CD4-positive, alpha-beta T cell treated with Interleukin-15 for 1 hour (primary cell): Measurements from ENCODE around the gene TMOD1.
"Not testable (repeated sequence)": the region's sequence is repeated elsewhere in the genome, so short reads cannot be mapped to it uniquely, and the experiment has no call there.

Source experiments
- DNase-seq: peaks from one replicate; pipeline ENCODE4 v3.0.0-alpha.2; 2020

TMOD1 gene

DNA sequence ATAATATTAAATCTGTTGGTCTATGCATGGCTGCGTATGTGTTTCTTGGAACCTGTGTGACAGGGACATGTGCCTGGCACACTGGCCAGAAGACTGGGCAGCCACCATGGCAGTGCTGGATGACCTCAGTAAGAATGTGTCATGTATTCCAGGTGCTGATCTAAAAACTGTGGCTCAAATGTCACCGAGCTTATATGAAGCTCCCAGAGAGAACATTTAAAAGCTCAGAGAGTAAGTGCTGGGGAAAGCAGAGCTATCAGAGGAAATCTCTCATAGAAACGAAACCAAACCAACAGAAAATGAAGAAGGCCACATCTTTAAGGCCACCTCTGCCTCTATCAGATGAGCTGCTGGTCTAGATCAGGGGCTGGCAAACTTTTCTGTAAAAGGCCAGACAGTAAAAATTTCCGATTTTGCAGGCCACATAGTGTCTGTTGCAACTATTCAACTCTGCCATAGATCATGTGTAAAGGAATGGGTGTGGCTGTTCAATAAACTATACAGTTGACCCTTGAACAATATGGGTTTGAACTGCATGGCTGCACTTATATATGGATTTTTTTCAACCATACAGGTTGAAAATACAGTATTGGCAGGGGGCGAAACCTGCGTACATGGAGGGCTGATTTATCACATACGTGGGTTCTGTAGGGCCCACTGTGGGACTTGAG, 99.9 kb downstream of the TMOD1 start:
- DNase-seq = no peak

DNA sequence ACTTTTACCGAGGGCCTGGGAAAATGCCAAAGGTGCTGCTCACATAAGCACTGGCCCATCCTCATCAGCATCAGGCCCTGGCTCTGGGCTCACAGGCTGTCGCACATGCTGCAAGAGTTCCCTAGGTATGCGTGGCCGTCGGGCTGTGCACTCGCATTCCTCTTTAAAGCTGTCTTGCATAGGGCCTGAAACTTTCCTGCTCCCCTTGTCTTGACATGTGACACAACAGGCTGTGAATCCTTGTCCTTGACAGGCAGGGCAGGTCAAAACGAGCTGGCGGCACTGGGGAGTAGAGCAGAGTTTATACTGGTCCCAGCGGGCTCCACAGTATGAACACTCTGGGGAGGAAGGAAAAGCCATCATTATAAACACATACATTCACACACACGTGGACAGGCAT, 101.0 kb downstream of the TMOD1 start:
- no peak for DNase-seq

DNA sequence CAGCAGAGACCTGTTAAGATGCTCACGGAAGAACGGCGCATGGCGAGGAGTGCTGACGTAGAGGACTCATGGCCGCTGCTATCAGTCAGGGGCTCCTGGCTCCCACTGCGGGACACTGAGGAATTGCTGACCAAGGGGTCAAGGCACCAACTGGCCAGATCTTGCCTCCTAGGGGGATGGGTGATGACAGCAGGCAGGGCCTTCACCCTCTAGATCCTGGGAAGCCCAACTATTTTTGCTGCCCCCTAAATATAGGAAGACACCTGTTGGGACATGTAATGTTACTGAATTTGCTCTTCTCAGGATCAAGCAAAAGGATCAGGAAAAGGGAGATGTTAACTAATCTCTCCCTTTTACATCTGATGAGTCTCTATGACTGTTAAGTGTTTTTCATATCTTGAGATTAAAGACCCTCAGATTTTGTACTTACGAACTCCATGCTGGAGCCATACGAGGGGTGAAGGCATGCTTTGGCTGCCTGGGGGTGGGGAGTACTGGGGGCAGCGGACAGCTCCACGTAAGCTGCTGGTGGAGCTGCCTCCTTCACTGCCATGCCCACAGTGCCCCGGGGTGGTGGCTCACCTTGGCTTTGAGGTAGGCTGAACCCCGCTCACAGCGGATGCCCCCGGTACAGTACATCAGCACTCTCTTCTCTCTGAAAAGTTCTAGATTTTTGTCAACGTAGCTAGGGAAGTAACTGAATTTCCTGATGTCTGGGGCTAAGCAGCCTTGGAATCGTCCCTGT, 103.6 kb downstream of the TMOD1 start:
- DNase-seq = no peak

DNA sequence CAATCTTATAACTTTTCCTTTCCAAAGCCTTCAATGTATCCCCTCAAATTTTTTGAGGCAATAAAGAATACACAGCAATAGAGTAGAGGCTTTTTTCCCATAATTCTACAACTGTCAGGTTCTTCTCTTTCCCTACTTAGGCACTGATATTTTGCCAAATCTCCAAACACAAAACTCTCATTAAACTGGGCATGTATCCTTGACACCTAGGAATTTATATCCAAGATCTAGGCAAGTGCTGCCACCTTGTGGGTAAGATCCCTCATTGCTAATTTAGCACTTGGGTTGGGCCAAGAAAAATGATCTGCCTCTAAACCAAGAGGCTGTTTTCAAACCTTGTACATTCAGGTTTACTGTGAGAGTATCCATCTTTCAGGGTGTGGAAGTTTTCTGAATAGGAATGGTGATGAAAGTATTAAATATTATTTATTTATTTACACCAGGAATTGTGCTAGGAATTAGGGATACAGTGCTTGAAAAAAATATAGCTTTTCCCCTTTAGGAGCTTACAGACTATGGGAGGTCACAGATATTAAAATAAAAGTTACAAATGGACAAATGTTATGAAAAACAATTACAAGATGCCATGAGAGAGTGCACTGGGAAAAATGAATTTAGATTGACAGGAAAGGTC, 114.1 kb downstream of the TMOD1 start:
- peak; percentile 46 for DNase-seq

DNA sequence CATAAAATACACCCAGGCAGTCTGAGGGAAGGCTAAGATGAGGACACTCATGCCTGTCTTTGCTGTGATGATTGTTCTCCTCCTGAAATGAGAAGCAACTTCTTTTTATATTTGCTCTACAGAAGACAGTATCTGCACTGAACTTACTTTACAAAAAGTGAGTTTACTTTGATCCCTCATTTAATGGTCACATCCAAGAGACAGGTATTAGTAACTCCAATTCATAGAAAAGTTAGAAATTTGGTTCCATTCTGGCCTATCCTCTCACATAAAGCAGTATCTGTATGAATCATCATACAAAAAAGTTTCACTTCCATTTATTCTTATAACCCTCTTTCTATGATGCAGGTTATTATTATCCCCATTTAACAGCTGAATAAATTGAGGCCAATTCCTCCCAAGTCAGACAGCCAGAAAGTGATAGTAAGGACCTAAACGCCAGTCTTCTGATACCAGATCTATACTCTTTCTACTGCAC, 116.5 kb downstream of the TMOD1 start:
- DNase-seq = no peak

DNA sequence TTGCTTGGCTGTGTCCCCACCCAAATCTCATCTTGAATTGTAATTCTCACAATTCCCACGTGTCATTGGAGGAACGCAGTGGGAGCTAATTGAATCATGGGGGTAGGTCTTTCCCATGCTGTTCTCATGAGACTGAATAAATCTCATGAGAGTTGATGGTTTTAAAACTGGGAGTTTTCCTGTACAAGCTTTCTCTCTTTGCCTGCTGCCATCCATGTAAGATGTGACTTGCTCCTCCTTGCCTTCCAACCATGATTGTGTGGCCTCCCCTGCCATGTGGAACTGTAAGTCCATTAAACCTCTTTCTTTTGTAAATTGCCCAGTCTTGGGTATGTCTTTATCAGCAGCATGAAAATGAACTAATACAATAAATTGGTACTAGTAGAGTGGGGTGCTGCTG, 118.6 kb downstream of the TMOD1 start:
- not testable (repeated sequence) for DNase-seq

DNA sequence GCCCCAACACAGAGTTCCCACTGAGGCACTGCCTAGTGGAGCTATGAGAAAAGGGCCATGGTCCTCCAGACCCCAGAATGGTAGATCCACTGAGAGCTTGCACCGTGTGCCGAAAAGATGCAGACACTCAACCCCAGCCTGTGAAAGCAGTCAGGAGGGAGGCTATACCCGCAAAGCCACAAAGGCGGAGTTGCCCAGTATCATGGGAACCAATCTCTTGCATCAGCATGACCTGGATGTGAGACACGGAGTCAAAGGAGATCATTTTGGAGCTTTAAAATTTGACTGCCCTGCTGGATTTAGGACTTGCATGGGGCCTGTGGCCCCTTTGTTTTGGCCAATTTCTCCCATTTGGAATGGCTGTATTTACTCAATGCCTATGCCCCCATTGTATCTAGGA, 121.0 kb downstream of the TMOD1 start:
- not testable (repeated sequence) for DNase-seq

DNA sequence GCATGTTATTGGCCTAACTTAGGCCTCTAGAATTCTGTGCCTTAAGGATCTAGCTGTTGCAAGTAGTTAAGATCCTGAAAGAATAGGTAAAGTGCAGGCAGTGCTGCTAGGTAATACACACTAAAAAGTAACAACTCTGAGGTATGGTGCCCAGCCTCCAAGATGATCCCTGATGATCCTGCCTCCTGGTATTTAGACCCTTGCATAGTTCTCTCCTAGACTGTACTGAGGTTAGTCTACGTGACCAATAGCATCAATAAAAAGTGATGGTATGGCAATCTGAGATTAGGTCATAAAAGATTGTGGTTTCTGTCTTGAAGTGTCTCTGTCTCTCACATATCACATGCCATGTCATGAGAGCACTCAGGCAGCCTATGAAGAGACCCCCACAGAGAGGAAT, 122.5 kb downstream of the TMOD1 start:
- no peak for DNase-seq

DNA sequence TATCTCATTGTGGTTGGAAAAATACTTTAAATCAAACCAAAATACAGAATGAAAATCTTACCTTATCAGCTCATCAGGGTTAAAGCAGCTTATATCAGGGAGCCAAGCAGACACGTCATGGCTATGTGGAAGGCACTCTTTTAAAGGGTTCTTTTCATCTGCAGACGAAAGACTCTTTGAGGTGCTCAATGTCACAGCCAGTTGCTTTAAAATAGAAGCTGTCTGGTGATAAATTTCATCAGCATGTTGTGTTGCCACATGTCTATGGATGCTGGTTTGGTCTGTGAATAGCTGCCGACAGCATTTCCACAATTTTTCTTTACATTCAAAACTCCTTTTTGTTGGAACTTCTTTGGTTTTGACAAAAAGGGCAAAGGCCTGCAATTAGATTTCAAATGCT, 124.2 kb downstream of the TMOD1 start:
- no peak for DNase-seq

DNA sequence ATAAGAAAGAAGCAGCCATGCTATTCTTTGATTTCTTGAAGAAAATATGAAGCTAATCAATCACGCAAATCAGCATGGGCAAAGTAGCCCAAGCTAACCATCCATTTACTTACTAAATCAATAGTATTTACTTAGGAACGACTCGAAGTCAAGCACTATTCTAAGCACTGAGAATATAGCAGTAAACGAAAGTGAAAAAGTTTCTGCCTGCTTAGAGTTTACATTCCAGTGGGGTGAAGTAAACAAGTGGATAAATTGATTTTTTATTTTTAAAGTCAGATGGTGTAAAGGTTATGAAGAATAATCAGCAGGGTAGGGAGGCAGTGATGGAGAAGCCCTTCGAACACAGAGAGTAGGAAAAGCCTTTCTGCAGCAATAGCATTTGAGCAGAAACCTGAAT, 126.2 kb downstream of the TMOD1 start:
- DNase-seq = no peak

DNA sequence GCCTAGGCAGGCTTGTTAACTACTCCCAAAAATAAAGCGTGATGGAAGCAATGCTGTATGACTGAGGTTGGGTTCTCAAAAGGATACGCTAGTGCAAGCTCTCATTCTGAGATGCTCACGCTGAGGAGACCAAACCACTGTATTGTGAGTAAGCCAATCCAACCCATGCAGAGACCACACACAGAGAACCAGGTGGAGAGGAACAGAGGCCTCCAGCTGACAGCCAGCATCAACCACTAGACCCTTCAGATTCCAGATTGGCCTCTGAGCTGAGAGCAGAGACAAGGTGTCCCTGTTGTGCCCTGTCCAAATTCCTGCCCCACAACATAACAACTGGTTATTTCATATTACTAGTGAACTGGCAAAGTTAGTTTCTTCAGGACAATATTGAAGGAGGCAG, 127.2 kb downstream of the TMOD1 start:
- no peak for DNase-seq

DNA sequence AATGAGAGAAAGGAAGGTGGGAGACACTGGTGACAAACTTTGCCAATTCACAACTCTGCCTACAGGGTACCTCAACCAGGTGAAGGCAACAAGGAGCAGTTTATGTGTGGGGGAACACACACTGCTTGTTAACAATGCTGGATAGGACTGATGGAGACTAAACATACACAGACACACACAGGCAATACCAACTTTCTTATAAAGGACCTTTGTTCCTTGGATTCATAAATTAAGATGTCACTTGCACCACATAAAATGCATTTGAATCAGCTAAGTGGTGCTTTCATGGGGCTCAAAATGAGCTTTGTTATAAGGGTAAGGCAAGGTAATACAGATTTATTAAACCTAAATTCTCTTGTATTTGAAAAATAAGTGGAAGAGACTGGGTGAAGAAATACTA, 127.7 kb downstream of the TMOD1 start:
- no peak for DNase-seq

DNA sequence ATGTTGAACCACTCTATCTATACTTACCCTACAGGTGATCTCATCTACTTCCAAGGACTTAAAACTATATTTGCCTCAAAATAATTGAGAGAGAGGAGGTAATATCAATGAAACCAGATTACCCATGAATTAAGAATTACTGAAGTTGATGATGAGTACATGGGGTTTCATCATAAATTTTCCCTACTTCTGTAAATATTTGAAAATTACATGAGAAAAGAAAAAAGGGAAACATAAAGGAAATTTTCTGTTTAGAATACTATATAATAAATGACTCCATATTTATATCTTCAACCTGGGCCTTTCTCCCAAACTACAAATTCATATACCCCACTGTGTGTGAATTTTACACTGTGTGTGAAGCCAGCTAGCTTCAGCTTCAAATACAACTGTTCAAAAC, 129.1 kb downstream of the TMOD1 start:
- DNase-seq = no peak

DNA sequence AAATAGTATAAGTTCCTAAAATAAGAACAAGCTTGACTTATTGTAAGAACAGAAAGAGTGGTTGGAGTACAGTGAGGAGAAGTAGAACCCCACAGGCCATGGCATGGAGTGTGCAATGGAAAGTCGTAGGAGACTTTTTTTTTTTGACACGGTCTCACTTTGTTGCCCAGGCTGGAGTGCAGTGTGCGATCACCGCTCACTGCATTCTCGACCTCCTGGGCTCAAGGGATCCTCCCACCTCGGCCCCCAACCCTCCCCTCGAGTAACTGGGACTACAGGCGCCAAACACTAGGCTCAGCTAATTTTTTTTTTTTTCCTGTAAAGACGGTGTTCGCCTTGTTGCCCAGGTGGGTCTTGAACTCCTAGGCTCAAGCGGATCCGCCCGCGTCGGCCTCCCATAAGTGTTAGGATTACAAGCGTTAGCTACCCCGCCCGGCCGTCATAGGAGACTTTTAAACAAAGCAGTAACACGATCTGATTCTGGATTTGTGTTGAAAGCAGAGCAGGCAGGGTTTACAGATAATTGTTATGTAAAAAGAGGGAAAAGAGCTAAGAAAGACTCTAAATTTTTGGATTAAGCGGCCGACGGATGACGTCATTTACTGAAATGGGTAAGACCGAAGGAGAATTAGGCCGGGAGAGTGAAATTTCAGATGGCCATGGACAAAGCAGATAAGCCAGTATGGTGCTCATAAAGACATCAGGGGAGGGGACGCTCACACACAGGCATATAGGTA, 130.9 kb downstream of the TMOD1 start:
- DNase-seq = no peak

DNA sequence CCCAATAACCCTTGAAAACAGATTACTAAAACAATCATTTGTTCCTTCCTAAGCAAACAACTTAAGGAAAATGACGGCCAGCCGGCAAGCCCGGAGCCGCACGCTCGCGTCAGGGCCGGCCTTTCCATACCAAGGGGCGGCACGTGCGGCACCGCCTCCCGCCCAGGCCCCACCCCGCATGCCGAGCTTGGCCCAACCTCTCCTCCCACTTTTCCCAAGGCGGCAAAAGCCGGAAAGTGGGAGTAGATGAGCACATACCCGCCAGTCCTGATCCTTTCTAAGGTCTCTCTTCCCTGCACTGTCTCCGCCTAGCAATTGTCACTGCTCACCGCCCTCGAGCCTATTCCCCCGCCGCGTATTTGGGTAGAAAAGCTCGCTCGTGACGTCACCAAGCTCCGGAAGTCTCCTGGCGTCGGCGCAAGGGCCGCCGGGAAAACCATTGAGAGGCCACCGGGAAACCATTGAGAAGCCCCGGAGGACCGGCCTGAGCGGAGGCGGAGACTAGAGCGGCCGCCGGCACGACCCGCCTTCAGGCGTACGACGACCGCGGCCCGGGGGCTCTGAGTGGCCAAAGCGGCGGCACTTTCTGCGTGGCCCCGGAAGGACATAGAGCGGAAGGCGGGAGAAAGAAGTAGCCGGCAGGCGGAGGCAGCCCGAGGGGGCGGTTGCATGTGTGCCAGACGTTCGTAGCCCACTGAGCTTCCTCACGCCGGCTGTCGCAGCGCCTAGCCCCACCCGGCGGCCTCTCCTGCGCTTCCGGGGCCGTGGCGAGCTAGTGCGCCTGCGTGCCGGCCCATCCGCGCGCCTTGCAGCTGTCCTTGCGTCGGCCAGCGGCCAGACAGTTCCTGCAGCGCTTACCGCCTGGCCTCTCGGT, 131.8 kb downstream of the TMOD1 start, which contains the start of the genes NCBP1 and TSTD2:
Gene NCBP1, plus strand, starts transcription at position 837 of the 874 bp plus-strand sequence. CDS start 61 bp downstream, outside the sequence.
Gene TSTD2, minus strand, starts transcription at position 384 of the 874 bp plus-strand sequence. CDS start 5,806 bp downstream, outside the sequence.
- peak; percentile 98 for DNase-seq

DNA sequence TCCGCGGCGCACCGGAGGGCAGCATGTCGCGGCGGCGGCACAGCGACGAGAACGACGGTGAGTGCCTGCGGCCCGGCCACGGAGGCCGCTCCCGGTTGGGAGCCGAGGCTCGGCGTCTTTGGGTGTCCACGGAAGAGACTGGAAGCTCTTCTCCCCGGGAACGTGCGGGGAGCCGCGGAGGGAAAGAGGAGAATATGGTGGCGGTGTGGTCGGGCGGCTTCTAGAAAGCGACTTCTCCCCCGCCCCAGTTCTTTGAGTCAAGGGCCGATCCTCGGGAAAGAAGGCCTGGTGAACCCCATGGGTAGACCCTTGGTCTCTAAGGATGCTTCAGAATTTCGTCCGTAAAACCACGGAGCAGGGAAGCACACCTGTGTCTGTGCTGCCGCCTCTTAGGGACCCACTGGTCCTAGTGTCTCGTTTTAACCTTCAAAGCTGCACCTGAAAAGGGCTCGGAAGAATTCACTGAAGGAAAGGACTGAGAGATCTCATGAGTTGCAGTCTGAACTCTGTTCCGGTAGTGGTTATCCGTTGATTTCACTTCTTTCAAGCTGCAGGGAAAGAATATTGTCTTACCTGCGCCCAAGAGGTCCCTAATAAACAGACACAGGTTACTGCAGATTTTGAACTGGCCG, 132.5 kb downstream of the TMOD1 start:
- no peak for DNase-seq

DNA sequence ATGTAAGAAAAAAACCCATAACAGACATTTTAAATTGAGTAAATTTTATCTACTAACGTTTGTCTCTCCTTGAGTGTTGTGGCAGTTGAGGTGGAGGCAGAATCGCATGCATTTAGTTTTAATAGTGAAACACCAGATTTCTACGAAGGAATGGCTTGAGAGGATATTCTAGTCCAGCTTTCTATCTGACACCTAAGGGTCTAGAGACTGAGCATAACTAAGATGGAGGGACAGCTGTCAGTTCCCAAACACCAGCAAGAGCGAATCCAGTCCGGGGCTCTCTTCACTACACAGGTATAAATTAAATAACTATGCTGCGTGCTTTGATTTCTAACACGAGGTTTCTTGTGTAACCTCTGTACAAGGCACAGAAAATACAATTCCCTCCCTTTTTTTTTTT, 133.6 kb downstream of the TMOD1 start:
- DNase-seq = no peak

DNA sequence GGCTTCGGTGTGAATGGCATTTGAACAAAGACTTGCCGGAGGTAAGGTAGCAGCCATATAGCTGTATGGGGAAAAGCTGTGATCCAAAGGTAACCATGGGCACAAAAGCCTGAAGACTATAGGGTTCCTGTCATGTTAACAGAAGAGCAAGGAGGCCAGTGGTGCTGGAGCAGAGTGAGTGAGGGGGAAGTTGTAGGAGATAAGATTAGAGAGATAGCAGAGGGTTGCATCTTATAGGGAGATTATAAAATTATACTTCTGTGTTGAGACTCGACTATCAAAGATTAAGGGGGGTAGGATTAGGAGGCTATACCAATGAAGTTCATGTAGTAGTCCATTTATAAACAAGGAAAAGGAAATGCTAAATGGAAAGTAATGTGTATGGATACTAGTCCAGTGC, 135.4 kb downstream of the TMOD1 start:
- no peak for DNase-seq

DNA sequence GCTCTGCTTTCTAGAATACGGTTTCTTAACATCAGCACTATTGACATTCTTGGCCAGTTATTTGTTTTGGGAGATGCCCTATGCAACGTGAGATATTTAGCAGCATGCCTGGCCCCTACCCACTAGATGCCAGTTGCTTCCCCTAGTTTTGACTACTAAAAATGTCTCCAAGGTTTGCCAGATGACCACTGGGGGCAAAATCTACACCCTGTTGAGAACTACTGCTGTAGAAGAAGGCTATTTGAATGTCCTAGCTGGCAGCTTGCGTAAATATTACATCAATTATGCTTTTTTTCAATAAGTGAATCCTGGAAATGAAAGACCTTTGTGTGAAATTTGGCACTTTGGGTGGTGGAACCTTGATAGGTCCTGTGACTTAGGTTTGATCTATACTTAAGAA, 137.2 kb downstream of the TMOD1 start:
- DNase-seq = no peak

DNA sequence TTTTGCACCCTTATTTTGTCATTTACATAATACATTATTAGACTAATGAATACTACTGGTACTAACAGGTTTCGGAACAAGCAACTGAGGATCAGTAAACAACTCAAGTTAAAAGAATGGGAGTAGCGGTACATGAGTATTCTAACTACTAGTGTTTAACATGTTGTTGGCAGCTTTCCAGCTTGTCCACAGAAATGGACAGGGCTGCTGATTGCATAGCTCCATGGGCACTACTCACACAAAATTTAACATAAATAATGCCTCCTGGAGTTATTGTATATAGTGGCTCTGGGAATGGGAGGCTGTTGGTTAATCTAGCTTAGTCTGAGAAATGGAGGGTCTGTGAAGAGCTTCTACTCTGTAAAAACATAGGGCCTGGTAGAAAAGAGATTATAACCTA, 138.9 kb downstream of the TMOD1 start:
- no peak for DNase-seq

DNA sequence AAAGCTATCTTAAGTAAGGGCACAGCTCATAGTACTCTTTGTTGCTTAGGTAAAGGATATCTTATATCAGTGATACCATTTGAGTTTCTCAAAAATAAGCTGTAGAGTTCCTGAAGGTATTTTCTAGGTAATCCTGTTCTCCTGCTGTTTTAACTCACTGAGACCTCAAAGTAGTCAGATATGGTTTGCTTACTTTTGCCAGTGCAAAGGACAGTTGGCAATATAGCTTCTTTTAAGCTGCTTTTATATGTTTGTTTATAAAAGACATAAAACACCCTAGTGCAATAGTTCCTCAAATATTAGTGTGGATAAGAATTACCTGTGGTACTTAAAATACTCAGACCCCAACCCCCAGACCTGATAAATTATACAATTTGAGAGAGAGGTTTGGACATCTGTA, 144.3 kb downstream of the TMOD1 start:
- DNase-seq = no peak

DNA sequence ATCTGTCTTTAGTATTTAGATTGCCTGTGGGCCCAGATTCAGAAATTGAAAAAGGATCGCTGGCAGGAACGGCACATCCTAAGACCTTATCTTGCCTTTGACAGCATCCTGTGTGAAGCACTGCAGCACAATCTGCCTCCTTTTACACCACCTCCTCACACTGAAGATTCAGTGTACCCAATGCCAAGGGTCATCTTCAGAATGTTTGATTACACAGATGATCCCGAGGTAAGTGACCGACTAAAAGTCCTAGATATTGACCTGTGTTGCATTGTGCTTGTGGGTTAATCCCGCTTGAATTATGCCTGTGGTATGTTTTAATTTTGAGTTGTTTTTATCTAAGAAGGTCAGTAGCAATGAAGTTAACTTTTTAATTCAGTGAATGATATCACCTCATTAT, 146.5 kb downstream of the TMOD1 start:
- no peak for DNase-seq
